CD4-positive, alpha-beta memory T cell (primary cell): Measurements from ENCODE around the gene NSUN7. TPM values are rescaled to one million over a fixed set of nuclear protein-coding genes. Genes with fewer than 3 reads are reported as not detected.

Experiments
- CTCF ChIA-PET: fragments of 350-600 bp; sonication (Branson Sonifier 250); formaldehyde crosslinking; loops from one replicate; lab custom pipeline; 2021; ENCODE audit warnings: inconsistent platforms; ENCODE audit not compliant: partially characterized antibody; lab: Charles Lee
- POLR2A ChIA-PET: fragments of 350-600 bp; sonication (Branson Sonifier 250); formaldehyde crosslinking; loops from one replicate; lab custom pipeline; 2021; ENCODE audit not compliant: partially characterized antibody; lab: Charles Lee
- DNase-seq, 5 donors: peaks; one replicate each; pipeline versions ENCODE4 v3.0.0 to v3.0.0-alpha.2; 2020 to 2022; ENCODE audit warnings: mixed read lengths in 1 of 5
- H3K27ac ChIP-seq: one replicate; pipeline ENCODE4 v1.7.0; 2013; ENCODE audit warnings: low read depth, low read length
- H3K27me3 ChIP-seq: 2 replicates; pipeline ENCODE4 v1.7.0; 2013; ENCODE audit warnings: mild to moderate bottlenecking, low read length, moderate library complexity; ENCODE audit not compliant: insufficient read depth
- H3K36me3 ChIP-seq: 2 replicates; pipeline ENCODE4 v1.7.0; 2013; ENCODE audit warnings: mild to moderate bottlenecking, low read length, moderate library complexity; ENCODE audit not compliant: insufficient read depth
- H3K4me1 ChIP-seq: 2 replicates; pipeline ENCODE4 v1.7.0; 2013; ENCODE audit warnings: mild to moderate bottlenecking, low read length, moderate library complexity; ENCODE audit not compliant: insufficient read depth
- H3K4me3 ChIP-seq, 2 donors: one replicate each; pipeline ENCODE4 v1.7.0; 2013; ENCODE audit warnings: low read length in 2 of 2, mild to moderate bottlenecking in 1 of 2
- H3K9me3 ChIP-seq, 2 donors: one replicate each; pipeline ENCODE4 v1.7.0; 2013; ENCODE audit warnings: low read length in 2 of 2, control low read depth in 1 of 2; ENCODE audit not compliant: control insufficient read depth in 1 of 2
- H3K27ac Mint-ChIP-seq, 7 donors: one replicate each; pipeline ENCODE4 v1.8.0; 2020 to 2021; ENCODE audit warnings: mixed read lengths in 7 of 7, mild to moderate bottlenecking in 6 of 7, inconsistent platforms in 3 of 7, moderate library complexity in 3 of 7
- H3K27me3 Mint-ChIP-seq, 2 donors: one replicate each; pipeline ENCODE4 v1.8.0; 2020 to 2021; ENCODE audit warnings: mixed read lengths in 2 of 2
- H3K36me3 Mint-ChIP-seq, 2 donors: one replicate each; pipeline ENCODE4 v1.8.0; 2020 to 2021; ENCODE audit warnings: mixed read lengths in 2 of 2, inconsistent platforms in 1 of 2, mild to moderate bottlenecking in 1 of 2
- H3K4me1 Mint-ChIP-seq, 4 donors: one replicate each; pipeline ENCODE4 v1.8.0; 2020 to 2021; ENCODE audit warnings: mixed read lengths in 4 of 4, mild to moderate bottlenecking in 1 of 4
- H3K4me3 Mint-ChIP-seq, 8 donors: one replicate each; pipeline ENCODE4 v1.8.0; 2020 to 2021; ENCODE audit warnings: mixed read lengths in 8 of 8, mild to moderate bottlenecking in 7 of 8, moderate library complexity in 6 of 8, inconsistent platforms in 3 of 8
- H3K9me3 Mint-ChIP-seq, 8 donors: one replicate each; pipeline ENCODE4 v1.8.0; 2020 to 2021; ENCODE audit warnings: mixed read lengths in 8 of 8, mild to moderate bottlenecking in 5 of 8, inconsistent platforms in 3 of 8, moderate library complexity in 1 of 8
- intact Hi-C: fragments of 100-400 bp; cut with micrococcal nuclease; formaldehyde crosslinking; loops from one replicate; pipeline ENCODE4 v1.15.1; 2023
- polyA plus RNA-seq, 2 donors: library from polyadenylated mRNA; unstranded; fragments of 300-500 nt; fragmentation: Illumina TruSeq; gene quantifications; one replicate each; pipeline ENCODE4 v1.2.3, GENCODE V29; 2021
- total RNA-seq, 2 experiments: library from RNA; stranded (reverse); gene quantifications; one replicate each; pipeline ENCODE4 v1.2.3, GENCODE V29; 2021

NSUN7 gene
- total and polyA plus RNA-seq, 4 experiments from 2014 or later = not detected

GRCh38 chr4:40734497-40734896, 15.3 kb upstream of the NSUN7 start:
- H3K4me3 ChIP-seq = no peak overlapping the region
- CTCF ChIA-PET = interaction anchor here (0.5 to 1.2 kb wide), 4 partner anchors 10 to 190 kb away, joined by 3 read pairs; no protein-coding TSS in a partner anchor
- no peak overlapping the region for H3K27ac Mint-ChIP-seq
- peaks cover 0 to 3% (median 0%) of the 10 kb centered on the region in 8 donors for H3K9me3 Mint-ChIP-seq
- peaks cover 0 to 12% (median 3%) of the 10 kb centered on the region in 4 donors for H3K4me1 Mint-ChIP-seq
- no peak overlapping the region for H3K4me3 Mint-ChIP-seq
- H3K9me3 ChIP-seq = no peaks in the 10 kb centered on the region
- H3K4me1 ChIP-seq = peaks cover 3% of the 10 kb centered on the region
- H3K36me3 ChIP-seq = no peaks in the 10 kb centered on the region
- no peaks in the 10 kb centered on the region for H3K27me3 ChIP-seq
- H3K27ac ChIP-seq = no peak overlapping the region
- intact Hi-C loops = no loop called here
- peaks cover 5 to 7% of the 10 kb centered on the region in 2 donors for H3K27me3 Mint-ChIP-seq
- POLR2A ChIA-PET = no interaction called here
- no peaks in the 10 kb centered on the region for H3K36me3 Mint-ChIP-seq
- DNase-seq = no peak

- H3K4me1 Mint-ChIP-seq = peaks cover 0 to 7% (median 1%) of the 10 kb centered on the region in 4 donors
- no peak overlapping the region for H3K4me3 Mint-ChIP-seq
- no peak for DNase-seq
- Histone ChIP-seq H3K36me3 (no peaks in the 10 kb centered on the region), H3K9me3 (no peaks in the 10 kb centered on the region), H3K4me1 (peaks cover under 1% of the 10 kb centered on the region), H3K27ac (no peak overlapping the region), H3K27me3 (no peaks in the 10 kb centered on the region), H3K4me3 (no peak overlapping the region)
- H3K27me3 Mint-ChIP-seq = peaks cover 7 to 10% of the 10 kb centered on the region in 2 donors
- intact Hi-C loops = no loop called here
- CTCF ChIA-PET = no interaction called here
- H3K36me3 Mint-ChIP-seq = no peaks in the 10 kb centered on the region
- H3K27ac Mint-ChIP-seq = no peak overlapping the region
- POLR2A ChIA-PET = no interaction called here
- no peaks in the 10 kb centered on the region for H3K9me3 Mint-ChIP-seq
These were observed 12.8 kb upstream of the NSUN7 start for GRCh38 chr4:40736910-40737309.

- Histone ChIP-seq H3K27me3 (no peaks in the 10 kb centered on the region), H3K4me3 (no peak overlapping the region), H3K27ac (no peak overlapping the region), H3K9me3 (no peaks in the 10 kb centered on the region), H3K36me3 (no peaks in the 10 kb centered on the region), H3K4me1 (no peaks in the 10 kb centered on the region)
- H3K4me3 Mint-ChIP-seq = no peak overlapping the region
- no peaks in the 10 kb centered on the region for H3K4me1 Mint-ChIP-seq
- intact Hi-C loops = no loop called here
- ChIA-PET CTCF (no interaction called here), POLR2A (no interaction called here)
- H3K9me3 Mint-ChIP-seq = no peaks in the 10 kb centered on the region
- no peak for DNase-seq
- peaks cover 7 to 9% of the 10 kb centered on the region in 2 donors for H3K27me3 Mint-ChIP-seq
- no peak overlapping the region for H3K27ac Mint-ChIP-seq
- no peaks in the 10 kb centered on the region for H3K36me3 Mint-ChIP-seq
These were observed 11.9 kb upstream of the NSUN7 start for GRCh38 chr4:40737879-40738278.

GRCh38 chr4:40739347-40739746, 10.4 kb upstream of the NSUN7 start:
- Histone ChIP-seq H3K36me3 (no peaks in the 10 kb centered on the region), H3K4me1 (peaks cover 4% of the 10 kb centered on the region), H3K27ac (no peak overlapping the region), H3K4me3 (no peak overlapping the region), H3K27me3 (no peaks in the 10 kb centered on the region), H3K9me3 (no peaks in the 10 kb centered on the region)
- ChIA-PET CTCF (no interaction called here), POLR2A (no interaction called here)
- H3K4me1 Mint-ChIP-seq = peaks cover 3 to 6% (median 4%) of the 10 kb centered on the region in 4 donors
- no peak overlapping the region for H3K4me3 Mint-ChIP-seq
- H3K36me3 Mint-ChIP-seq = no peaks in the 10 kb centered on the region
- DNase-seq = no peak
- H3K27me3 Mint-ChIP-seq = peaks cover 7 to 9% of the 10 kb centered on the region in 2 donors
- no peak overlapping the region for H3K27ac Mint-ChIP-seq
- intact Hi-C loops = no loop called here
- no peaks in the 10 kb centered on the region for H3K9me3 Mint-ChIP-seq

- H3K27me3 Mint-ChIP-seq = peaks cover 10 to 11% of the 10 kb centered on the region in 2 donors
- DNase-seq = peak in 1 of 5 donors; percentile 35
- no peaks in the 10 kb centered on the region for H3K36me3 Mint-ChIP-seq
These were observed 5.5 kb upstream of the NSUN7 start for GRCh38 chr4:40744218-40744617.

GRCh38 chr4:40745285-40745984, 4.3 kb upstream of the NSUN7 start:
- DNase-seq = no peak
- H3K4me3 ChIP-seq = no peak overlapping the region
- no peaks in the 10 kb centered on the region for H3K36me3 ChIP-seq
- H3K9me3 ChIP-seq = no peaks in the 10 kb centered on the region
- H3K27me3 ChIP-seq = peaks cover 5% of the 10 kb centered on the region
- peaks cover 10% of the 10 kb centered on the region for H3K4me1 ChIP-seq
- Mint-ChIP-seq H3K27ac (no peak overlapping the region), H3K36me3 (no peaks in the 10 kb centered on the region), H3K4me3 (no peak overlapping the region), H3K9me3 (peaks cover 0 to 3% (median 0%) of the 10 kb centered on the region in 8 donors), H3K4me1 (peaks cover 8% of the 10 kb centered on the region in 4 donors), H3K27me3 (peaks cover 13% of the 10 kb centered on the region in 2 donors)
- ChIA-PET POLR2A (no interaction called here), CTCF (interaction anchor here (1.2 kb wide), 1 partner anchor 11 kb away, joined by 3 read pairs; no protein-coding TSS in a partner anchor)
- no peak overlapping the region for H3K27ac ChIP-seq
- intact Hi-C loops = no loop called here

More at GRCh38 chr4:40744218-40744617, 5.5 kb upstream of the NSUN7 start:
- no peak overlapping the region for H3K4me3 Mint-ChIP-seq
- Histone ChIP-seq H3K4me3 (no peak overlapping the region), H3K4me1 (peaks cover 6% of the 10 kb centered on the region), H3K27ac (no peak overlapping the region), H3K36me3 (no peaks in the 10 kb centered on the region), H3K27me3 (peaks cover 5% of the 10 kb centered on the region), H3K9me3 (no peaks in the 10 kb centered on the region)
- peaks cover 6 to 8% (median 7%) of the 10 kb centered on the region in 4 donors for H3K4me1 Mint-ChIP-seq
- H3K27ac Mint-ChIP-seq = peak overlapping the region in 1 of 7 donors; percentile 22
- ChIA-PET CTCF (interaction anchor here (1.2 kb wide), 1 partner anchor 10 kb away, joined by 3 read pairs; no protein-coding TSS in a partner anchor), POLR2A (no interaction called here)
- intact Hi-C loops = no loop called here
- H3K9me3 Mint-ChIP-seq = peaks cover 0 to 2% (median 0%) of the 10 kb centered on the region in 8 donors

- no peak for DNase-seq
- Mint-ChIP-seq H3K4me1 (peaks cover 10 to 19% (median 15%) of the 10 kb centered on the region in 4 donors), H3K27ac (no peak overlapping the region), H3K9me3 (peaks cover 0 to 3% (median 0%) of the 10 kb centered on the region in 8 donors), H3K36me3 (no peaks in the 10 kb centered on the region), H3K27me3 (peaks cover 27 to 29% of the 10 kb centered on the region in 2 donors), H3K4me3 (no peak overlapping the region)
- Histone ChIP-seq H3K9me3 (no peaks in the 10 kb centered on the region), H3K4me1 (peaks cover 11% of the 10 kb centered on the region), H3K4me3 (no peak overlapping the region), H3K36me3 (no peaks in the 10 kb centered on the region), H3K27ac (no peak overlapping the region), H3K27me3 (peaks cover 14% of the 10 kb centered on the region)
- ChIA-PET CTCF (no interaction called here), POLR2A (no interaction called here)
- intact Hi-C loops = no loop called here
These were observed 2.4 kb upstream of the NSUN7 start for GRCh38 chr4:40747207-40747835.
